Panc1 (cell line): ENCODE data around the gene KLK4.

Experiments used
- CTCF ChIP-seq: fragments of 450-650 bp; IDR thresholded peaks from 2 replicates; pipeline ENCODE4 v1.5.1; 2017; ENCODE audit warnings: mild to moderate bottlenecking
- POLR2AphosphoS5 ChIP-seq: IDR thresholded peaks from 2 replicates; pipeline ENCODE4 v1.6.1; 2012; ENCODE audit warnings: mild to moderate bottlenecking, low read depth, low read length, moderate library complexity
- REST ChIP-seq, 2 experiments: IDR thresholded peaks; 2 replicates each; pipeline ENCODE4 v1.6.1; 2011 to 2012; ENCODE audit warnings: low read depth in 2 of 2, control low read depth in 1 of 2, low read length in 1 of 2, mild to moderate bottlenecking in 1 of 2, moderate library complexity in 1 of 2; ENCODE audit not compliant: insufficient read depth in 1 of 2
- SIN3A ChIP-seq: IDR thresholded peaks from 2 replicates; pipeline ENCODE4 v1.6.1; 2012; ENCODE audit warnings: low read depth, mild to moderate bottlenecking, low read length, moderate library complexity, borderline replicate concordance; ENCODE audit not compliant: insufficient read depth
- TCF7L2 ChIP-seq: IDR thresholded peaks from 2 replicates; pipeline ENCODE4 v1.6.1; 2011; ENCODE audit warnings: mild to moderate bottlenecking, low read depth, low read length, inconsistent platforms

GRCh38 chr19:50908336-50908735 is 2.9 kb downstream of the KLK4 start:
- TF ChIP-seq CTCF (no peak), POLR2AphosphoS5 (no peak), TCF7L2 (no peak), REST (IDR thresholded peaks at IDR 0.05; ENCODE audit: insufficient read depth in 1 of 2, low read depth in 2 of 2, low read length in 1 of 2) (no peak), SIN3A (no peak)
